Activated CD4-positive, CD25-positive, alpha-beta regulatory T cell treated with anti-CD3 and anti-CD28 coated beads, Interleukin-2, amount 50 U/mL, for 24 hours (primary cell): ENCODE data around the gene USP17L10.
"Not testable (repeated sequence)": the region's sequence is repeated elsewhere in the genome, so short reads cannot be mapped to it uniquely, and the experiment has no call there.

Source experiments
- ATAC-seq, 2 donors: fragments of 150-1000 bp; cut with Tn5 transposase; one replicate each; pipeline ENCODE4 v1.10.0; 2021; ENCODE audit warnings: mild to moderate bottlenecking in 1 of 2, moderate library complexity in 1 of 2

USP17L10 gene

GRCh38 chr4:9210357-9210756 is at the start of gene USP17L10:
USP17L10 (plus strand) TSS chr4:9210657; CDS start chr4:9210657, 0 bp downstream.
- not testable (repeated sequence) for ATAC-seq

GRCh38 chr4:9165990-9166389 is 44.5 kb upstream of the USP17L10 start:
- ATAC-seq: not testable (repeated sequence)

GRCh38 chr4:9169791-9170459 is 40.5 kb upstream of the USP17L10 start, which contains the start of gene FAM90A26:
FAM90A26 (plus strand) TSS chr4:9170409; CDS start chr4:9173173, 2,764 bp downstream.
- not testable (repeated sequence) for ATAC-seq

- not testable (repeated sequence) for ATAC-seq
These were observed 4.2 kb downstream of the USP17L10 start for GRCh38 chr4:9214701-9215100.

- ATAC-seq: not testable (repeated sequence)
These were observed 4.6 kb downstream of the USP17L10 start, which contains the start of gene USP17L11 for GRCh38 chr4:9215105-9215504. USP17L11 (plus strand) TSS chr4:9215405; CDS start chr4:9215405, 0 bp downstream.

- not testable (repeated sequence) for ATAC-seq
These were observed 9.4 kb downstream of the USP17L10 start, which contains the start of gene USP17L12 for GRCh38 chr4:9219852-9220251. USP17L12 (plus strand) TSS chr4:9220152; CDS start chr4:9220152, 0 bp downstream.

- not testable (repeated sequence) for ATAC-seq
These were observed 14.1 kb downstream of the USP17L10 start, which contains the start of gene USP17L13 for GRCh38 chr4:9224596-9224995. USP17L13 (plus strand) TSS chr4:9224896; CDS start chr4:9224896, 0 bp downstream.

GRCh38 chr4:9230249-9230648 is 19.8 kb downstream of the USP17L10 start:
- not testable (repeated sequence) for ATAC-seq

- not testable (repeated sequence) for ATAC-seq
These were observed 23.6 kb downstream of the USP17L10 start, which contains the start of gene USP17L15 for GRCh38 chr4:9234085-9234484. USP17L15 (plus strand) TSS chr4:9234385; CDS start chr4:9234385, 0 bp downstream.

- not testable (repeated sequence) for ATAC-seq
These were observed 28.0 kb downstream of the USP17L10 start for GRCh38 chr4:9238461-9238860.

- not testable (repeated sequence) for ATAC-seq
These were observed 33.1 kb downstream of the USP17L10 start, which contains the start of gene USP17L17 for GRCh38 chr4:9243579-9243978. USP17L17 (plus strand) TSS chr4:9243879; CDS start chr4:9243879, 0 bp downstream.

- ATAC-seq: not testable (repeated sequence)
These were observed 37.7 kb downstream of the USP17L10 start, which contains the start of gene USP17L18 for GRCh38 chr4:9247953-9248680. USP17L18 (plus strand) TSS chr4:9248630; CDS start chr4:9248630, 0 bp downstream.

GRCh38 chr4:9253078-9253477 is 42.6 kb downstream of the USP17L10 start, which contains the start of gene USP17L19:
USP17L19 (plus strand) TSS chr4:9253378; CDS start chr4:9253378, 0 bp downstream.
- not testable (repeated sequence) for ATAC-seq

- not testable (repeated sequence) for ATAC-seq
These were observed 47.4 kb downstream of the USP17L10 start, which contains the start of gene USP17L20 for GRCh38 chr4:9257824-9258223. USP17L20 (plus strand) TSS chr4:9258124; CDS start chr4:9258124, 0 bp downstream.
